A673 (cell line): Measurements from ENCODE around the gene NANS. TPM values are rescaled to one million over a fixed set of nuclear protein-coding genes. Genes with fewer than 3 reads are reported as not detected.

Experiments
- BruUV-seq: library from RNA; stranded (reverse); fragments of 400-500 nt; replicated peaks from 2 replicates; lab custom pipeline; 2021; lab: Mats Ljungman, UMichigan
- CTCF ChIA-PET: fragments of 300-600 bp; sonication (Branson Sonifier 250); formaldehyde crosslinking; loops from one replicate; lab custom pipeline; 2022; ENCODE audit warnings: antibody characterized with exemption; lab: Charles Lee
- POLR2A ChIA-PET: fragments of 300-600 bp; sonication (Branson Sonifier 250); formaldehyde crosslinking; loops from one replicate; lab custom pipeline; 2022; ENCODE audit warnings: antibody characterized with exemption; ENCODE audit not compliant: low non-redundant PET; lab: Charles Lee
- DNase-seq: peaks from one replicate; pipeline ENCODE4 v3.0.0-alpha.2; 2015; ENCODE audit warnings: low spot score
- H3K27ac ChIP-seq: fragments of 200-600 bp; sonication (generic); 2 replicates; pipeline ENCODE4 v1.5.1; 2016; ENCODE audit warnings: mixed run types, low read depth, mild to moderate bottlenecking, mixed read lengths, antibody characterized with exemption, low read length; ENCODE audit not compliant: poor library complexity, severe bottlenecking
- H3K27me3 ChIP-seq: fragments of 200-600 bp; sonication (generic); replicated peaks from 2 replicates; pipeline ENCODE4 v1.6.1; 2017; ENCODE audit warnings: mixed run types, low read depth, mild to moderate bottlenecking, mixed read lengths, antibody characterized with exemption, low read length; ENCODE audit not compliant: insufficient read depth, poor library complexity
- H3K36me3 ChIP-seq: fragments of 200-600 bp; sonication (generic); 2 replicates; pipeline ENCODE4 v1.6.1; 2016; ENCODE audit warnings: mixed run types, mild to moderate bottlenecking, mixed read lengths, antibody characterized with exemption, low read length; ENCODE audit not compliant: insufficient read depth, poor library complexity, severe bottlenecking
- H3K4me1 ChIP-seq: fragments of 200-600 bp; sonication (generic); 2 replicates; pipeline ENCODE4 v1.6.1; 2017; ENCODE audit warnings: mixed run types, mild to moderate bottlenecking, mixed read lengths, antibody characterized with exemption, low read length; ENCODE audit not compliant: insufficient read depth, poor library complexity, severe bottlenecking
- H3K4me3 ChIP-seq: fragments of 200-600 bp; sonication (generic); 2 replicates; pipeline ENCODE4 v1.5.1; 2016; ENCODE audit warnings: low read depth, mixed run types, mild to moderate bottlenecking, mixed read lengths, low read length; ENCODE audit not compliant: poor library complexity, severe bottlenecking
- H3K9me3 ChIP-seq: fragments of 200-600 bp; sonication (generic); 2 replicates; pipeline ENCODE4 v1.6.1; 2016; ENCODE audit warnings: mixed run types, low read depth, mild to moderate bottlenecking, mixed read lengths, antibody characterized with exemption, low read length; ENCODE audit not compliant: poor library complexity, severe bottlenecking
- EZH2 ChIP-seq: fragments of 200-600 bp; sonication (generic); IDR thresholded peaks from 2 replicates; pipeline ENCODE4 v1.6.1; 2017; ENCODE audit warnings: borderline replicate concordance, low read depth, mild to moderate bottlenecking, mixed read lengths, antibody characterized with exemption, low read length; ENCODE audit not compliant: poor library complexity, severe bottlenecking
- intact Hi-C: fragments of 100-400 bp; cut with micrococcal nuclease; formaldehyde crosslinking; loops from one replicate; pipeline ENCODE4 v1.10.0; 2022; ENCODE audit not compliant: unreplicated experiment
- total RNA-seq: library from RNA; stranded (reverse); gene quantifications from 2 replicates; pipeline ENCODE4 v1.2.3, GENCODE V29; 2021
- TF ChIP-seq, protein P1 (sequence below): fragments of 300-800, 200-600 bp; sonication (generic); conservative IDR thresholded peaks from 2 replicates; pipeline ENCODE4 v1.5.1; 2017; ENCODE audit warnings: low read depth, mild to moderate bottlenecking, antibody characterized with exemption, low read length, moderate library complexity, mixed read lengths

Gene NANS
- total RNA-seq, 1 experiment from 2014 or later, result 40.6 TPM

DNA sequence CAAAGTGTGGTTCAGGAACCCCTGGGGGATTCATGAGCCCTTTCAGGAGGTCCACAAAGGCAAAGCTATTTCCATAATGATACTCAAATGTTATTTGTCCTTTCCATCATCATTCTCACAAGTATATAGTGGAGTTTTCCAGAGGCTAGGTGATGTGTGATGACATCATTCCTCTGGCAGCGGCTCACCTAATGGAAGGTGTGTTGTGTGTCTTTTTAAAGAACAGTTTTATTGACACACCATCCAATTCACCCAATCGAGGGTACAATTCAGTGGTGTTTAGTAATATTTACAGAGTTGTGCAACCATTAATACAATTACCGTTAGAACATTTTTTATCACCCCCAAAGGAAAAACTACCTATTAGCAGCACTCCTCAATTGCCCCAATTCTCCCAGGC is 9.7 kb downstream of the NANS start:
- no peak overlapping the region for H3K27ac ChIP-seq
- CTCF ChIA-PET, result no interaction called here
- no peak for DNase-seq
- TF ChIP-seq EZH2, result no peak
- TF ChIP-seq, protein P1, sequence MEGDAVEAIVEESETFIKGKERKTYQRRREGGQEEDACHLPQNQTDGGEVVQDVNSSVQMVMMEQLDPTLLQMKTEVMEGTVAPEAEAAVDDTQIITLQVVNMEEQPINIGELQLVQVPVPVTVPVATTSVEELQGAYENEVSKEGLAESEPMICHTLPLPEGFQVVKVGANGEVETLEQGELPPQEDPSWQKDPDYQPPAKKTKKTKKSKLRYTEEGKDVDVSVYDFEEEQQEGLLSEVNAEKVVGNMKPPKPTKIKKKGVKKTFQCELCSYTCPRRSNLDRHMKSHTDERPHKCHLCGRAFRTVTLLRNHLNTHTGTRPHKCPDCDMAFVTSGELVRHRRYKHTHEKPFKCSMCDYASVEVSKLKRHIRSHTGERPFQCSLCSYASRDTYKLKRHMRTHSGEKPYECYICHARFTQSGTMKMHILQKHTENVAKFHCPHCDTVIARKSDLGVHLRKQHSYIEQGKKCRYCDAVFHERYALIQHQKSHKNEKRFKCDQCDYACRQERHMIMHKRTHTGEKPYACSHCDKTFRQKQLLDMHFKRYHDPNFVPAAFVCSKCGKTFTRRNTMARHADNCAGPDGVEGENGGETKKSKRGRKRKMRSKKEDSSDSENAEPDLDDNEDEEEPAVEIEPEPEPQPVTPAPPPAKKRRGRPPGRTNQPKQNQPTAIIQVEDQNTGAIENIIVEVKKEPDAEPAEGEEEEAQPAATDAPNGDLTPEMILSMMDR, result no peak
- H3K4me1 ChIP-seq, result no peaks in the 10 kb centered on the region
- POLR2A ChIA-PET, result no interaction called here
- no TSS peak for BruUV-seq
- H3K9me3 ChIP-seq, result no peaks in the 10 kb centered on the region
- H3K27me3 ChIP-seq, result no peaks in the 10 kb centered on the region
- H3K4me3 ChIP-seq, result no peak overlapping the region
- intact Hi-C loops, result no loop called here
- peaks cover 8% of the 10 kb centered on the region for H3K36me3 ChIP-seq

DNA sequence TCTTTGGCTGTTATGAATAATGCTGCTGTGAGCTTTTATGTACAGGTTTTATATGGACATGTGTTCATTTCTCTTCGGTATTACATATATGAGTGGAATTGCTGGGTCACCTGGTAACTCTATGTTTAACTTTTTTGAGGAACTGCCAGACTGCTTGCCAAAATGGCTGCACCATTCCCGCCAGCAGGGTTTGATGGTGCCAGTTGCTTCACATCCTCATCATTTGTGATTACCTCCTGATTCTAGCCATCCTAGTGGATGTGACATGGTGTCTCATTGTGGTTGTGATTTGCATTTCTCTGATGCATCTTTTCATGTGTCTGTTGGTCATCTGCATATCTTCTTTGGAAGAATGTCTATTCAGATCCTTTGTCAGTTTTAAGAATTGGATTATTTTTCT is 10.7 kb downstream of the NANS start:
- intact Hi-C loops, result no loop called here
- BruUV-seq, result no TSS peak
- Histone ChIP-seq H3K27me3 (no peaks in the 10 kb centered on the region), H3K27ac (no peak overlapping the region), H3K9me3 (no peaks in the 10 kb centered on the region), H3K36me3 (peaks cover 4% of the 10 kb centered on the region), H3K4me1 (no peaks in the 10 kb centered on the region), H3K4me3 (no peak overlapping the region)
- POLR2A ChIA-PET, result no interaction called here
- no peak for DNase-seq
- no peak for TF ChIP-seq EZH2
- TF ChIP-seq, protein P1, result no peak
- CTCF ChIA-PET, result no interaction called here

DNA sequence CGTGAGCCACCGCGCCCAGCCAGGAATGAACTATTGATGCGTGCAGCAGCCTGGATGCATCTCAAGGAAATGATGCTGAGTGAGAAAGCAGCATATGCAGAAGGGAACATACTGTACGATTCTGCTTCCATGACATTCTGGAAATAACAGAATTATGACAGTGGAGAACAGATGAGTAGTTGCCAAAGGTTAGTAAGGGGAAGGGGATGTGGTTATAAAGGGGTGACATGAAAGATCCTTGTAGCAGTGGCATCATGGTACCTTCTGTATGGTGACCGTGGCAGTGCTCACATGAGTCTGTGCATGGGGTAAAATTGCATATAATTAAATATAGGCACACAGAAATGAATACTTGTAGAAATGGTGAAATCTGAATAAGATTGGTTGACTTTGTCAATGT is 13.0 kb downstream of the NANS start:
- ChIA-PET POLR2A (no interaction called here), CTCF (no interaction called here)
- no peak for TF ChIP-seq EZH2
- TF ChIP-seq, protein P1, result no peak
- Histone ChIP-seq H3K36me3 (peaks cover 3% of the 10 kb centered on the region), H3K9me3 (no peaks in the 10 kb centered on the region), H3K4me3 (no peak overlapping the region), H3K27ac (no peak overlapping the region), H3K4me1 (peaks cover 3% of the 10 kb centered on the region), H3K27me3 (no peaks in the 10 kb centered on the region)
- no peak for DNase-seq
- BruUV-seq, result no TSS peak
- intact Hi-C loops, result no loop called here
